RWPE2 (cell line): ENCODE measurements around the gene CFAP46.

ENCODE experiments used
- ATAC-seq: fragments of 200-7000 bp; cut with Tn5 transposase; 3 replicates; pipeline ENCODE4 v1.9.1; 2021; ENCODE audit warnings: low read depth
- DNase-seq: peaks from one replicate; pipeline ENCODE4 v3.0.0-alpha.2; 2020; ENCODE audit warnings: low spot score
- H3K27ac ChIP-seq: fragments of 450-650 bp; 2 replicates; pipeline ENCODE4 v1.5.1; 2017; ENCODE audit warnings: mild to moderate bottlenecking; ENCODE audit not compliant: poor library complexity, severe bottlenecking
- H3K27me3 ChIP-seq: fragments of 250-450 bp; sonication (Bioruptor Pico); 2 replicates; pipeline ENCODE4 v1.5.1; 2021; ENCODE audit warnings: mild to moderate bottlenecking, moderate library complexity; ENCODE audit not compliant: insufficient read depth, poor library complexity, severe bottlenecking
- H3K36me3 ChIP-seq: fragments of 250-450 bp; sonication (Bioruptor Pico); 2 replicates; pipeline ENCODE4 v1.5.1; 2020; ENCODE audit warnings: low read depth, mild to moderate bottlenecking, moderate library complexity
- H3K4me1 ChIP-seq: fragments of 250-450 bp; sonication (Bioruptor Pico); 2 replicates; pipeline ENCODE4 v1.5.1; 2021; ENCODE audit warnings: mild to moderate bottlenecking, moderate library complexity; ENCODE audit not compliant: insufficient read depth, poor library complexity, severe bottlenecking
- H3K4me3 ChIP-seq: fragments of 250-450 bp; sonication (Bioruptor Pico); 2 replicates; pipeline ENCODE4 v1.5.1; 2021; ENCODE audit warnings: mild to moderate bottlenecking, moderate library complexity; ENCODE audit not compliant: severe bottlenecking
- H3K9me3 ChIP-seq: fragments of 250-450 bp; sonication (Bioruptor Pico); 2 replicates; pipeline ENCODE4 v1.5.1; 2021; ENCODE audit warnings: mild to moderate bottlenecking, moderate library complexity; ENCODE audit not compliant: severe bottlenecking
- TF ChIP-seq, protein P1 (sequence below): fragments of 450-650 bp; IDR thresholded peaks from one replicate; pipeline ENCODE4 v1.5.1; 2017; ENCODE audit warnings: mild to moderate bottlenecking, moderate library complexity; ENCODE audit not compliant: poor library complexity, severe bottlenecking

Gene CFAP46

DNA sequence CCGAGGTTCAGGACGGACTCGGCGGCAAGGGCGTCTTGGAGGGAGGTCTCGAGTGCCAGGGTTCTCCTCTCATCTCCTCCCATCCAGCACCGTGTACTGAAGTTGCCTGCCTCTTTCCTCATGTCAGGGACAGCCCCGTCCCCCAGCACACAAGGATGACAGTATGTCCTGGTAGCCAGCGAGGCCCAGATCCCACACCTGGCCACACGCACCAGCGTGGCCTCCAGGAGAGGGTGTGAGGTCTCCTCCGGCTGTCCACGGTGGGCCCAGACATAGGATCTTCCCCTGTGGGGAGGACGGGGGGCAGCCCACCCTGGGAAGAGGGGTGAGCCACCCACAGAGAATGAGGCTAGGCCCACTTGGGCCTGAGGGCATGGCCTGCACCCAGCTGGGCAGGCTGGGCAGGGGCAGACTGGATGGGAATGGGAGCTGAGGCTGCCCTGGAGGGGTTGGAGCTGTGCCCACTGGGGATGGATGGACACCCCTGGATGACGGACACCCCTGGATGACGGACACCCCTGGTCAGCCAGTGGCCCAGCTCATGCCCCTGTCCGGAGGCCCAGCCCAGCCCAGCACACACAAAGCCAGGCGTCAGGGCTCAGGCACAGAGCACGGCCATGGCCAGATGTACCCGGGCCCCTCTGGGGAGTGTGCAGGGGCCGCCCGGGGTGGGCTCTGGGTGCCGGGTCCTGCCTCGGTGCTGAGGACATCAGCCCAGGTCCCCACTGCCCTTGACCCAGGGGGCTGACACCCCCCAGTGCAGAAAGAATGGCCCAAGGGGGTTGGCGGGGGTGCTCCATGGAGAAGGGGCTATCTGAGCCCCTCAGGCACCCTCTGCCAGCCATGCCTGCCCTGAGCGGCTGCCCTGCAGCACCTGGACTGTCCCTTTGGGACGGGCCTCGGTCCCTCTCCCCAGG is 30.9 kb upstream of the CFAP46 start:
- Histone ChIP-seq H3K4me1 (no peaks in the 10 kb centered on the region), H3K27ac (no peak overlapping the region), H3K4me3 (no peak overlapping the region), H3K36me3 (no peaks in the 10 kb centered on the region), H3K27me3 (peaks cover 68% of the 10 kb centered on the region), H3K9me3 (no peaks in the 10 kb centered on the region)
- DNase-seq, result peak; percentile 46
- ATAC-seq, result no peak
- TF ChIP-seq, protein P1, sequence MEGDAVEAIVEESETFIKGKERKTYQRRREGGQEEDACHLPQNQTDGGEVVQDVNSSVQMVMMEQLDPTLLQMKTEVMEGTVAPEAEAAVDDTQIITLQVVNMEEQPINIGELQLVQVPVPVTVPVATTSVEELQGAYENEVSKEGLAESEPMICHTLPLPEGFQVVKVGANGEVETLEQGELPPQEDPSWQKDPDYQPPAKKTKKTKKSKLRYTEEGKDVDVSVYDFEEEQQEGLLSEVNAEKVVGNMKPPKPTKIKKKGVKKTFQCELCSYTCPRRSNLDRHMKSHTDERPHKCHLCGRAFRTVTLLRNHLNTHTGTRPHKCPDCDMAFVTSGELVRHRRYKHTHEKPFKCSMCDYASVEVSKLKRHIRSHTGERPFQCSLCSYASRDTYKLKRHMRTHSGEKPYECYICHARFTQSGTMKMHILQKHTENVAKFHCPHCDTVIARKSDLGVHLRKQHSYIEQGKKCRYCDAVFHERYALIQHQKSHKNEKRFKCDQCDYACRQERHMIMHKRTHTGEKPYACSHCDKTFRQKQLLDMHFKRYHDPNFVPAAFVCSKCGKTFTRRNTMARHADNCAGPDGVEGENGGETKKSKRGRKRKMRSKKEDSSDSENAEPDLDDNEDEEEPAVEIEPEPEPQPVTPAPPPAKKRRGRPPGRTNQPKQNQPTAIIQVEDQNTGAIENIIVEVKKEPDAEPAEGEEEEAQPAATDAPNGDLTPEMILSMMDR, result no peak

DNA sequence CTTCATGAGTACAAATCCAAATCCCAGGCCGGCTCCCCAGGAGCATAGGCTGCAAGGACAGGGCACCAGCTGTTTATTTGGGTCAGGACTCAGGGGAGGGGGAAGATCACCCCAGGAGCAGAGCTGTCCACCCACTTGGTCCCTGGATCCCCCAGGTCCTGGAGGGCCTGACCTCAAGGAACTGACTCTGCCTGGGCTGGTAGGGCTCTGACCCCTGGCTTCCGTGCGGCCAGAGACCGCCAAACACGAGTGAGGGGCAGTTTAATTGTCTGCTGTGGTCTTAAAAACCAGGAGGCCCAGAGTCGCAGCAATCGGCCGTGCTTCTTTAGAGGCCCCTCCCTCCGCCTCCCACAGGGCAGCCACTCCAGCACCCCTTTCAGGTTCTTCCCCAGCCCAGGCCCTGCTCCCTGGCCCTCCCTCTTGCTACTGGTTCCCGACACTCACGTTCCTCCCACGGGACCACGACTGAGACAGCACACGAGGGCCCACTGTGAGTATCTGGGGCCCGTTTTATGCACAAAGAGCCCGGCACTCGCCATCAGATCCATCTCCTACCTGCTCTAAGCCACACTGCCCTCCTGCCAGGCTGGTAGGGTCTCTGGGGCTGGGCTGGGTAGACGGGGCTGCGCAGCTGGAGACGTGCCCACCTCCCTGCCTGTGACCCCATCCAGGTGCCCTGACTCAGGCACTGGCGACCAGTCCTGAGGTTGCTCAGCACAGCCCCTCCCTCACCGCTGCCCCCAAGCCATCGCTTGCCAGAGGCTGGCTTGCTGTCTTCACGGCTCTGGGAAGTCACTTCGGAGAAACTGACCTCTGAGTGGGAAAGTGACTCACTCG is 30.0 kb upstream of the CFAP46 start:
- Histone ChIP-seq H3K36me3 (no peaks in the 10 kb centered on the region), H3K27ac (no peak overlapping the region), H3K4me3 (no peak overlapping the region), H3K4me1 (no peaks in the 10 kb centered on the region), H3K27me3 (peaks cover 66% of the 10 kb centered on the region), H3K9me3 (no peaks in the 10 kb centered on the region)
- TF ChIP-seq, protein P1, result no peak
- peak; percentile 51 for DNase-seq
- no peak for ATAC-seq

DNA sequence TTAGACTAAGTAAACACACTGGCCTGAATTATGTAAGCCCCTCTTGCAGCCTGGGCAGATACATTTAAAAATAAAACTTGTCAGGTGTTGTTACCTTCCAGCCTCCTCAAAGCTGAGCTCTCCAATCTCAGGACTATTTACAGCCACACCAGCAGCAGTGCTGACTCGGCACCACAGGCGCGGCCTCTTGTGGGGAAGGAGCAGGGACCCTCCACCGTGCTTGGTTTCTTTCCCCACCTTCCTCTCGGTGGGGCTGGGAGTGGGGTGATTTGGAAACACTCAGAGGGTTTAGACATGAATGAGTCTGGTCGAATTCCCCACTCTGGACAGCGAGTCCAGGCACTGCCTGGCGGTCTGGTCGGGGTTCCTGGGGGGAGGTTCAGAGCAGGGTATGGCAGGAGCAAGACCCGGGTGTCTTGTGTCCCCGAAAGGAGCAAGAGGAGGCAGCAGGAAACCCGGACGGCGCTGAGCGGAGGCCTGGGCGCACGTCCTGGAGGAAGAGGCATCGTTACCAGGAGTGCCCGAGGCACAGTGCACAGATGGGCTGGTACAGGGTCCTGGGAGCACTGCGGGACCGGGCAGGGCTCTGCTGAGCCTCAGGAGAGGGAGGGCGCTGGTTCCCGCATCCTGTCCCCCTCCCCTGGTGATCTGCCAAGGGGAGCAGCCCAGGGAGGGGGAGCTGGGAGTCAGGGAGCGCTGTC is 29.2 kb upstream of the CFAP46 start:
- H3K4me1 ChIP-seq, result no peaks in the 10 kb centered on the region
- H3K27me3 ChIP-seq, result peaks cover 66% of the 10 kb centered on the region
- H3K36me3 ChIP-seq, result no peaks in the 10 kb centered on the region
- ATAC-seq, result no peak; the same call in 2 of the 3 replicates
- no peak overlapping the region for H3K4me3 ChIP-seq
- no peak overlapping the region for H3K27ac ChIP-seq
- TF ChIP-seq, protein P1, result no peak
- peak; percentile 39 for DNase-seq
- H3K9me3 ChIP-seq, result no peaks in the 10 kb centered on the region

DNA sequence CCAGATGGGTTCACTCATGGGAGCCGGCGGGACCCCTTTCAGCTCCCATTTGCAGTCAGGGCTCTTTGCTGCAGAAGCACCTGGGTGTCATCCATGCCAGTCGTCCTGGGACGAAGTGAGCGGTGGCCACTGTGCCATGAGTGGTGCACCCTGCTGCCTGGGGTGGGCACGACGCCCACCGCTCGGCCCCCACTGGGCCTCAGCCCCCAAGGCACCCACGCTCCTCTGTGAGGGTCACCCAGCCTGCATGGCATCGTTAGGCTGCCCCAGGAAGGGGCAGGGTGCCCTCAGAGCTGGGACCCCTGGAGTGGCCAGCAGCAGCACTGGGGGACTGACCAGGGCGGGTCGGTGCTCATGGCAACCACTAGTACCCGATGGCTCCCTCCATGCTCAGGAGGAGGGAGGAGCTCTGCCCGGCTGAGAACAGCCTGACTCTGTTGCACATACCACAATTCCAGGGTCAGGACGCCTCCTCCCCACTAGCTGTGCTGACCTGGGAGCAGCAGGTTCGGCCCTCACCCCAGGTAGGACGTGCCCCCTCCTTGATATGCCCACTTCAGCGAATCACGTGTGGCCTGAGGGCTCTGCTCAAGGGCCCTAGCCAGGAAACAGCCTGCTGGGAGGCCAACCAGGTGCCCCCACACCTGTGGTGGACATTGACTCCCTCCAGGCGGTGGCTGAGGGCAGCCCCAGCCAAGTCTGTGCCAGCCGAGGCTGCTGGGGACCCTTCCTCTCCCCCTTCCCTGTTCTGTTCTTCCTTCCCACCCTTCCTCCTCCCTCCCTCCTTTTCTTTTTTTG is 28.5 kb upstream of the CFAP46 start:
- Histone ChIP-seq H3K9me3 (no peaks in the 10 kb centered on the region), H3K4me3 (no peak overlapping the region), H3K36me3 (no peaks in the 10 kb centered on the region), H3K27me3 (peaks cover 65% of the 10 kb centered on the region), H3K27ac (no peak overlapping the region), H3K4me1 (no peaks in the 10 kb centered on the region)
- TF ChIP-seq, protein P1, result no peak
- ATAC-seq, result no peak
- no peak for DNase-seq
